Stromal cell of bone marrow (primary cell): ENCODE data around the gene KREMEN1.
"Not testable (repeated sequence)": the region's sequence is repeated elsewhere in the genome, so short reads cannot be mapped to it uniquely, and the experiment has no call there.

Source experiments
- DNase-seq: peaks from one replicate; pipeline ENCODE4 v3.0.0-alpha.2; 2012; ENCODE audit warnings: low read depth

The KREMEN1 gene

DNA sequence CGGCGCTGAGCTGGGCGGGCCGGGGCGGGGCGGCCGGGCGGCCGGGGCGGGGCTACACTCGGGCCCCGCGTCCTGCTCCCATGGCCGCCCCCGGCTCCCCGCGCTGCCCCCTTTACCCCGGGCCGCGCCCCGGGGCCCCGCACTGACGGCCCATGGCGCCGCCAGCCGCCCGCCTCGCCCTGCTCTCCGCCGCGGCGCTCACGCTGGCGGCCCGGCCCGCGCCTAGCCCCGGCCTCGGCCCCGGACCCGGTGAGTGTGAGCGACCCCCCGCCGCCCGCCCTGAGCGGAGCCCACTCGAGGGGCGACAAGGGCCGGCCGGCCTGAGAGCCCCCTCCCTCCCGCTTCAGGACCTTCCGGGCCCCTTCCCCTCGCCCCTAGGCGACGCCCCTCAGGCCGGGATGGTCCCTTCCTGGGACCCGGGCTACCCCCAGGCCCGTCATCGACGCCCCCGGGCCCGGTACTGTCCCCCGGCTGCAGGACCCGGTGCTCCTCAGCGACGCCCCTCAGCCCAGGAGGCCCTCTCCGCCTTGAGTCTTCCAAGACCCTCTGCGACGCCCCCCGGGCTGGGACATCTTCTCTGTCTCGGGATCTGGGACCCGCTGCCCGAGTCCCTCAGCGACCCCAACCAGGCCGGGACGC lies at the start of gene KREMEN1:
KREMEN1 (plus strand) TSS at position 57 of the 639 bp plus-strand sequence; CDS start at position 153, 96 bp downstream.
- no peak for DNase-seq

DNA sequence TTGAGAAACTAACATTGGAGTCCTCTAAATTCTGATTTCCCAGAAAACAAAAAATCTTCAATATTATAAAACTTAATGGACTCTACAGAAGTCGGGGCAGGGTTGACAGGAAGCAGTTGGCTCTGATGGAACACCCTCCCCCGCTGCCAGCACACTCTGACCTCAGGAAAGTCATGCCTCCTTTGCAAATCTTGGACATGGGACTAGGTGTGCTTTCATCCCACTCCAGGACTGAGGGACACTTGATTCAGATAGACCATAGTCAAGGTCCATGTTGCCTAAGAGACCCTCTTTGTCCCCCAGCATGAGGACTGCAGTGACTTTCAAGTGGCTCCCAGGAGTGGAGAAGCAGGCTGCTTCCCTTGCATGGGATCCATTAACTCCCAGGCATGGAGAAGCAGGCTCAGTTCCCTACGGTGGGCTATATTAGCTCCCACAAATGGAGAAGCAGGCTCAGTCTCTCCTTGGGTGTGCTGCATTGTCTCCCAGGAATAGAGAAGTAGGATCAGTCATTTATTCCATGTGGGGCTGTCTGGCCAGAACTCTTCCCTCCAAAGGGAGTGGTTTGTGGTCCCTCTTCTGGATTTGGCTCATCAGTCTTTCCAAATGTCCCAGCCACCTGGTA lies 49.6 kb upstream of the KREMEN1 start:
- DNase-seq, result no peak

GRCh38 chr22:29026579-29026978 lies 46.3 kb upstream of the KREMEN1 start:
- DNase-seq, result no peak

- no peak for DNase-seq
Measured at GRCh38 chr22:29028468-29028867, 44.4 kb upstream of the KREMEN1 start.

- DNase-seq, result no peak
Measured at GRCh38 chr22:29029202-29030000, 43.4 kb upstream of the KREMEN1 start.

- DNase-seq, result no peak
Measured at GRCh38 chr22:29030016-29030617, 42.7 kb upstream of the KREMEN1 start.

DNA sequence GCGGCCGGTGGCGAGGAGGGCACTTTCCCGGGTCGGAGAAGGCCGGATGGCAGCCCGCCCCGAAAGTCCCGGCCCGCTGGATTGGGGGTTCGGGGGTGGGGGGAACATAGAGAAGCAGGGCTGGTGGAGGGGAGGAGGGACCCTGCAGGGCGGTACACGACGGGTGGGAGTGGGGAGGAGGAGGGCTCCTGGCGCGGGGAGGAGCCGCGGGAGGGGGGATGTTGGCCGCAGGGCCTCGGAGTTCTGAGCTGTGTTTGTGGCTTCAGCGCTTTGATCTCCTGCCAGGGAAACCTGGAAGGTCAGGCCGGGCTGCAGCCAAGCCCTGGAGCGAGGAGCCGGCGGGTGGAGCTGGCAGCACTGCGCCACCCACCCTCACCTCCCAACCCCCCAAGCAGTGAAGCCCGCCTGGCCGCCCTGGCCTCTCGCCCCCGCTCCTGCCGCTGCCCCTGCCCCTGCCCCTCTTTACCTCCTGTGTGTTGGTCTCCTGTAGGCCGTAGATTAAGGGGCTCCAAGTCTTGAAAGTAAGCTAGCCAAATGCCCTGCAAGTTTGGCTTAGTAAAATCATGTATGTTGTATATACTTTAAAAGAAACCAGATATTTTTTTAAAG lies 42.1 kb upstream of the KREMEN1 start:
- DNase-seq, result peak; percentile 30

GRCh38 chr22:29031227-29032011 lies 41.4 kb upstream of the KREMEN1 start:
- DNase-seq, result peak; percentile 94

DNA sequence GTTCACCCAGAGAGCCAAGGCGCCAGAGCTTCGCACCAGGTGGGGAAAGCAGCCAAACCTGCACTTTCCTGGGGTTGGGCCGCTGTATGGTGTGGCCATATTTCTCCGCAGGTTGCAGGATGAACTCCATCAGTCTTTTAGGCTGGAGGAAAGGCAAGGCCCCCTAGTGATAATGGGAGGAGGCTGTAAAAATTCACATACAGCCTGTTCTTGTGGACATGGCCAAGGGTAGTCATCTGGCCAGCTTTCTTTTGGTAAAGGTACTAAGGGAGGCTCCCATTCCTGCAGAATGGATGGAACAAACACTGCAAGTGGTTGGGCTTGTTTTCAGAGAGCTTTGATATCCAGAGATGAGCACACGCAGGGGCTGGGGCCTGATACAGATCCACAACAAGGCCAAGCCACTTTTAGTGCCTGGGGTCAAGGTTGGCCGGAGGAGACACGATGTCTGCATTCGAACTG lies 40.8 kb upstream of the KREMEN1 start:
- DNase-seq, result no peak

DNA sequence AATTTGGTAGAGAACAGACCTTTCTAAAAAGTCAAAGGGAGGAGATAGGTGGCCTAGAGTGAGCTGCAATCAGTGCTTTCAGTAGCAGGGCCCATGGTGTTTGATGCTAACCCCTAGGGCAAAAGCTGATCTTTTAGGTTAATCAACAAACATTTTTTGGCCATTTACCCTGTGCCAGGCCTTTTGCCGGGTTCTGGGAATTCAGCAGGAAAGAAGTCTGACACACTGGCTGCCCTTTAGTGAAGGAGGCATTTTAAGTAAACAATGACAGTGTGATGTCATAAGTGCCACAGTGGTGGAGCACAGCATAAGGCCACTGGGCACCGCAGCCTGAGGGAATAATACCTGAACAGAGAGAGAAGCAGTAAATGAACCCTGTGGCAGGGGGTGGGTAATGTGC lies 40.3 kb upstream of the KREMEN1 start:
- DNase-seq, result no peak

- DNase-seq, result no peak
Measured at GRCh38 chr22:29037340-29037932, 35.4 kb upstream of the KREMEN1 start.

GRCh38 chr22:29039148-29039547 lies 33.7 kb upstream of the KREMEN1 start:
- no peak for DNase-seq

GRCh38 chr22:29039684-29040083 lies 33.2 kb upstream of the KREMEN1 start:
- DNase-seq, result not testable (repeated sequence)

DNA sequence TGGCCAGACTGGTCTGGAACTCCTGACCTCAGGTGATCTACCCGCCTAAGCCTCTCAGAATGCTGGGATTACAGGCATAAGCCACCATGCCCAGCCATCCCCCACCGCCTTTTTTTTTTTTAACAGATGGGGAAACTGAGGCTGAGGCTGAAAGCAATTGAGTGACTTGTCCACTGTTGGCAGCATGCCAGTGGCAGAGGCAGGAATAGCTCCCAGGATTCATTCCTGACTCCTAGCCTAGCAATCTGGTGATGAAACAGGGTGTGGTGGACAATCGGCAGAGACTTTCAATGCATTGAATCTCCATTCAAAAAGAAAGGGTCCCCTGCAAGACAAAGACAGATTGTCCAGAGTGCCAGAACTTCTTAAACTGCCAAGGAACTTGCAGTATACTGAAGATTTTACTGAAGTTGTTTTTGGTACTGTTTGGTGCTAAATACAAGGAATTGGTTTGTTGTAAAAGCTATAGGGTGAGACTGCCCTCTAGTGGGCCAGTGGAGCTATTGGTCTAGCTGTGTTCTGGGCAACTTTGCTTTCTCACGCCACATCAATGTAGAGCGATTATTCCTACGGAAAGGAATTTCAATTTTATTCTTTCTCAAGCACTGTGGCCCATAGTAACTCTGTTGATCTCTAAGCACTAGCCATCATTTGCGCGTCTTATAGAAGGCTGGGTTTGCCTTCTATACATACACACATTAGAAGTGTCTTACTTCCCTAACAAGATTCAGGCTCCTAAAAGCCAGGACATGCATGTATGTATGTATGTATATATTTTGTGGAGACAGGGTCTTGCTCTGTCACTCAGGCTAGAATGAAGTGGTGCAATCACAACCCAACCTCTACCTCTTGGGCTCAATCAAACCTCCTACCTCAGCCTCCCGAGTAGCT lies 32.2 kb upstream of the KREMEN1 start:
- peak; percentile 81 for DNase-seq

GRCh38 chr22:29041408-29041807 lies 31.4 kb upstream of the KREMEN1 start:
- DNase-seq, result peak; percentile 65

- DNase-seq, result peak; percentile 37
Measured at GRCh38 chr22:29043906-29044575, 28.8 kb upstream of the KREMEN1 start.

DNA sequence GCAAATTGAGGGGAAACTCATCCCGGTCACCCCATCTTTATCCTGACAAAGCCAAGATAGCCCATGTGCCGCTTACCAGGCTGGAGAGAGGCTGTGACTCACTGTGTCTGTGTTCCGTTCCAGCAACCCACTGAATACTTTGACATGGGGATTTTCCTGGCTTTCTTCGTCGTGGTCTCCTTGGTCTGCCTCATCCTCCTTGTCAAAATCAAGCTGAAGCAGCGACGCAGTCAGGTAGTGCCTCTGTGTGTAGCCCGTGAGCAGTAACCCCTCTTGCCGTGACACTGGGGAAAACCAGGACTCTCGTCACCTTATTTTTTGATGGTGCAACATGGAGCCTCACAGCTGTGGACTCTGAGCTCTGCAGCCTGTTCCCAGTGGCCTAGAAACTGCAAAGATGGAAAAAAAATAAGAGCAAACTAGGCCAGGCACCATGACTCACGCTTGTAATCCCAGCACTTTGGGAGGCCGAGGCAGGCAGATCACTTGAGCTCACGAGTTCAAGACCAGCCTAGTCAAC lies 28.1 kb upstream of the KREMEN1 start:
- peak; percentile 67 for DNase-seq

- DNase-seq, result no peak
Measured at GRCh38 chr22:29048822-29049654, 23.8 kb upstream of the KREMEN1 start.
